ENCODE data around the gene ATP2A3.
A peak's percentile ranks its signal among the peaks of the same experiment; 100 is the strongest.
"Not testable (repeated sequence)": the region's sequence is repeated elsewhere in the genome, so short reads cannot be mapped to it uniquely, and the experiment has no call there.

ATP2A3 gene

GRCh38 chr17:3954976-3955672, 9.1 kb downstream of the ATP2A3 start:
- no peak for DNase-seq

GRCh38 chr17:3954086-3954485, 10.2 kb downstream of the ATP2A3 start:
- no peak for DNase-seq

- no peak for DNase-seq
These were observed 10.7 kb downstream of the ATP2A3 start for GRCh38 chr17:3953542-3953941.

- no peak for DNase-seq
These were observed 12.1 kb downstream of the ATP2A3 start for GRCh38 chr17:3952186-3952585.

- no peak for DNase-seq
These were observed 12.8 kb downstream of the ATP2A3 start for GRCh38 chr17:3951420-3951819.

GRCh38 chr17:3951003-3951402, 13.2 kb downstream of the ATP2A3 start:
- DNase-seq: no peak

- no peak for DNase-seq
These were observed 13.7 kb downstream of the ATP2A3 start for GRCh38 chr17:3950584-3950983.

GRCh38 chr17:3949418-3949817, 14.8 kb downstream of the ATP2A3 start:
- DNase-seq: no peak

GRCh38 chr17:3948551-3948950, 15.7 kb downstream of the ATP2A3 start:
- DNase-seq: not testable (repeated sequence)

GRCh38 chr17:3947318-3947810, 16.9 kb downstream of the ATP2A3 start:
- no peak for DNase-seq

- no peak for DNase-seq
These were observed 17.5 kb downstream of the ATP2A3 start for GRCh38 chr17:3946711-3947235.

- peak in 3 of 4 experiments; percentile 17 to 34 (median 24) for DNase-seq
These were observed 19.5 kb downstream of the ATP2A3 start for GRCh38 chr17:3944485-3945388.

- DNase-seq: no peak
These were observed 20.9 kb downstream of the ATP2A3 start for GRCh38 chr17:3943240-3943891.

- DNase-seq: no peak
These were observed 23.1 kb downstream of the ATP2A3 start for GRCh38 chr17:3940965-3941698.

- DNase-seq: no peak
These were observed 26.9 kb downstream of the ATP2A3 start for GRCh38 chr17:3937359-3937758.

- no peak for DNase-seq
These were observed 28.3 kb downstream of the ATP2A3 start for GRCh38 chr17:3935825-3936355.

- peak; percentile 78 to 86 (median 82) for DNase-seq
These were observed 29.1 kb downstream of the ATP2A3 start for GRCh38 chr17:3935140-3935542.

GRCh38 chr17:3929764-3930163, 34.5 kb downstream of the ATP2A3 start:
- no peak for DNase-seq

- DNase-seq: peak; percentile 61 to 80 (median 70)
These were observed 35.1 kb downstream of the ATP2A3 start for GRCh38 chr17:3929181-3929580.

- DNase-seq: no peak
These were observed 35.8 kb downstream of the ATP2A3 start for GRCh38 chr17:3928406-3928805.

- DNase-seq: no peak
These were observed 36.5 kb downstream of the ATP2A3 start for GRCh38 chr17:3927628-3928340.

Data from suppressor macrophage (primary cell).